Astrocyte (in vitro differentiated cells and primary cell): ENCODE measurements around the gene RNASE13. TPM values are rescaled to one million over a fixed set of nuclear protein-coding genes. Genes with fewer than 3 reads are reported as not detected.

Experiments
- DNase-seq: peaks from one replicate; pipeline ENCODE4 v3.0.0-alpha.2; 2010; ENCODE audit warnings: low read depth
- FAIRE-seq: peaks from 2 replicates; lab custom pipeline; 2011; peaks lifted over from hg19 to GRCh38; lab: Jason Lieb, UNC
- H2AFZ ChIP-seq: 2 replicates; pipeline ENCODE4 v1.6.0; 2012; ENCODE audit warnings: low read depth, low read length, inconsistent platforms
- H3K27ac ChIP-seq: 2 replicates; pipeline ENCODE4 v1.5.1; 2011; ENCODE audit warnings: low read depth, low read length, inconsistent platforms
- H3K27me3 ChIP-seq: 2 replicates; pipeline ENCODE4 v1.6.0; 2011; ENCODE audit warnings: low read length, inconsistent platforms; ENCODE audit not compliant: insufficient read depth
- H3K36me3 ChIP-seq: 2 replicates; pipeline ENCODE4 v1.5.1; 2011; ENCODE audit warnings: low read length, inconsistent platforms; ENCODE audit not compliant: insufficient read depth
- H3K4me1 ChIP-seq: 2 replicates; pipeline ENCODE4 v1.5.1; 2011; ENCODE audit warnings: low read length, inconsistent platforms; ENCODE audit not compliant: insufficient read depth
- H3K4me2 ChIP-seq: 2 replicates; pipeline ENCODE4 v1.6.0; 2012; ENCODE audit warnings: low read length, inconsistent platforms
- H3K4me3 ChIP-seq: 2 replicates; pipeline ENCODE4 v1.5.1; 2011; ENCODE audit warnings: low read depth, mild to moderate bottlenecking, low read length, inconsistent platforms; ENCODE audit not compliant: insufficient read depth
- H3K79me2 ChIP-seq: 2 replicates; pipeline ENCODE4 v1.6.0; 2012; ENCODE audit warnings: mild to moderate bottlenecking, low read length, inconsistent platforms; ENCODE audit not compliant: insufficient read depth
- H3K9ac ChIP-seq: 2 replicates; pipeline ENCODE4 v1.6.0; 2012; ENCODE audit warnings: mild to moderate bottlenecking, low read length, inconsistent platforms
- H3K9me3 ChIP-seq: 2 replicates; pipeline ENCODE4 v1.5.1; 2012; ENCODE audit warnings: low read depth, mild to moderate bottlenecking, low read length, inconsistent platforms; ENCODE audit not compliant: insufficient read depth
- H4K20me1 ChIP-seq: 2 replicates; pipeline ENCODE4 v1.6.0; 2012; ENCODE audit warnings: low read length, inconsistent platforms; ENCODE audit not compliant: insufficient read depth
- H3K27ac Mint-ChIP-seq: one replicate; pipeline ENCODE4 v1.8.0; 2021; ENCODE audit warnings: mild to moderate bottlenecking, mixed read lengths; ENCODE audit not compliant: unreplicated experiment
- H3K27me3 Mint-ChIP-seq: one replicate; pipeline ENCODE4 v1.8.0; 2021; ENCODE audit warnings: low read depth, mixed read lengths; ENCODE audit not compliant: unreplicated experiment
- H3K36me3 Mint-ChIP-seq: one replicate; pipeline ENCODE4 v1.8.0; 2021; ENCODE audit warnings: low read depth, mixed read lengths; ENCODE audit not compliant: unreplicated experiment
- H3K4me1 Mint-ChIP-seq: one replicate; pipeline ENCODE4 v1.8.0; 2021; ENCODE audit warnings: low read depth, mixed read lengths; ENCODE audit not compliant: unreplicated experiment
- H3K4me3 Mint-ChIP-seq: one replicate; pipeline ENCODE4 v1.8.0; 2021; ENCODE audit warnings: mild to moderate bottlenecking, moderate library complexity, mixed read lengths; ENCODE audit not compliant: unreplicated experiment
- H3K9me3 Mint-ChIP-seq: one replicate; pipeline ENCODE4 v1.8.0; 2021; ENCODE audit warnings: mild to moderate bottlenecking, mixed read lengths; ENCODE audit not compliant: unreplicated experiment
- CTCF ChIP-seq: IDR thresholded peaks from 2 replicates; pipeline ENCODE4 v1.5.1; 2011; ENCODE audit warnings: low read depth, mild to moderate bottlenecking, inconsistent platforms, low read length, moderate library complexity; ENCODE audit not compliant: insufficient read depth
- EZH2 ChIP-seq: IDR thresholded peaks from 2 replicates; pipeline ENCODE4 v1.6.1; 2012; ENCODE audit warnings: mild to moderate bottlenecking, low read length, inconsistent platforms; ENCODE audit not compliant: insufficient read depth
- total RNA-seq: library from RNA; stranded (reverse); gene quantifications from 2 replicates; pipeline ENCODE4 v1.2.1, GENCODE V29; 2021

Gene RNASE13
- total RNA-seq, 1 donor from 2014 or later: not detected

- Histone ChIP-seq H2AFZ (no peak overlapping the region), H3K79me2 (no peaks in the 10 kb centered on the region), H3K4me2 (no peak overlapping the region), H3K27me3 (no peaks in the 10 kb centered on the region), H3K4me1 (peaks cover 2% of the 10 kb centered on the region), H3K4me3 (no peak overlapping the region), H3K9me3 (no peaks in the 10 kb centered on the region), H3K36me3 (no peaks in the 10 kb centered on the region), H3K27ac (no peak overlapping the region), H4K20me1 (no peaks in the 10 kb centered on the region), H3K9ac (no peak overlapping the region)
- FAIRE-seq (no peak), DNase-seq (no peak)
- TF ChIP-seq EZH2 (no peak), CTCF (no peak)
- H3K4me3 Mint-ChIP-seq: no peak overlapping the region
- H3K36me3 Mint-ChIP-seq: no peaks in the 10 kb centered on the region
- peaks cover 2% of the 10 kb centered on the region for H3K27me3 Mint-ChIP-seq
- peaks cover 3% of the 10 kb centered on the region for H3K9me3 Mint-ChIP-seq
- peaks cover 15% of the 10 kb centered on the region for H3K4me1 Mint-ChIP-seq
- no peak overlapping the region for H3K27ac Mint-ChIP-seq
Measured at GRCh38 chr14:21050597-21050996, 16.0 kb upstream of the RNASE13 start.

DNA sequence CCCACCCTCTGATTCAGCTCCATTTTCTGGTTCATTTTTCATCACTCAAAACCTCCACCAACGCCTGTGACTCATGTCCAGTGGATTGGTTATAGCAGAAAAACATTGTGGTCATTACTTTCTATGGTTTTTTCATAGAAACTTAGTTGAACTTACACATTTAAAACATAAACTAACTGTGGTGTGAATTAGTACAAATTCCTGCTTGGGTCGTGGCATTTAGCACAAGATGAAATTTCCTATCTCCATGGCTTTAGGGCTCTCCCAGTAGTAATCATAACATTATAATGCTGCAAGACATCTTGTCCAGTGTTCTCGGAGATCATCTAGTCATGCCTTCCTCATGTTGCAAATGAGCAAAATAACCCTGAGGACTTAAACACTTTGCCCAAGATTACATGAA lies 14.7 kb upstream of the RNASE13 start:
- Histone ChIP-seq H3K79me2 (no peaks in the 10 kb centered on the region), H4K20me1 (no peaks in the 10 kb centered on the region), H3K4me2 (peak overlapping the region; percentile 27), H3K4me3 (no peak overlapping the region), H3K36me3 (no peaks in the 10 kb centered on the region), H3K9ac (no peak overlapping the region), H3K9me3 (no peaks in the 10 kb centered on the region), H2AFZ (no peak overlapping the region), H3K4me1 (peaks cover 2% of the 10 kb centered on the region), H3K27me3 (peaks cover 5% of the 10 kb centered on the region), H3K27ac (no peak overlapping the region)
- Mint-ChIP-seq H3K27me3 (peaks cover 6% of the 10 kb centered on the region), H3K4me1 (peaks cover 15% of the 10 kb centered on the region), H3K4me3 (no peak overlapping the region), H3K9me3 (peaks cover 7% of the 10 kb centered on the region), H3K36me3 (no peaks in the 10 kb centered on the region), H3K27ac (no peak overlapping the region)
- TF ChIP-seq CTCF: no peak
- peak; percentile 73 for DNase-seq
- FAIRE-seq: no peak

GRCh38 chr14:21048638-21049037 lies 14.0 kb upstream of the RNASE13 start:
- no peak overlapping the region for H2AFZ ChIP-seq
- no peak overlapping the region for H3K4me3 Mint-ChIP-seq
- H3K4me1 ChIP-seq: peaks cover 2% of the 10 kb centered on the region
- no peak for TF ChIP-seq EZH2
- TF ChIP-seq CTCF: no peak
- H3K27me3 Mint-ChIP-seq: peaks cover 6% of the 10 kb centered on the region
- no peaks in the 10 kb centered on the region for H3K36me3 Mint-ChIP-seq
- peaks cover 7% of the 10 kb centered on the region for H3K9me3 Mint-ChIP-seq
- DNase-seq (peak; percentile 44), FAIRE-seq (no peak)
- peak overlapping the region; percentile 27 for H3K4me2 ChIP-seq
- no peak overlapping the region for H3K27ac ChIP-seq
- no peaks in the 10 kb centered on the region for H3K9me3 ChIP-seq
- peak overlapping the region; percentile 12 for H3K27ac Mint-ChIP-seq
- no peak overlapping the region for H3K9ac ChIP-seq
- H3K27me3 ChIP-seq: peaks cover 10% of the 10 kb centered on the region
- no peak overlapping the region for H3K4me3 ChIP-seq
- no peaks in the 10 kb centered on the region for H4K20me1 ChIP-seq
- no peaks in the 10 kb centered on the region for H3K36me3 ChIP-seq
- H3K4me1 Mint-ChIP-seq: peaks cover 10% of the 10 kb centered on the region
- no peaks in the 10 kb centered on the region for H3K79me2 ChIP-seq
